ENCODE results near the gene ZC3H13. TPM values are rescaled to one million over a fixed set of nuclear protein-coding genes. Genes with fewer than 3 reads are reported as not detected.

ZC3H13 gene
- total RNA-seq, 4 donors from 2014 or later: 33.6 to 47.8 (median 36.4) TPM

- 100% methylated on average over 4 of the region's 4 CpGs for WGBS
- H3K4me1 ChIP-seq: no peaks in the 10 kb centered on the region
- no peak for DNase-seq (ENCODE audit: extremely low spot score)
- H3K27ac ChIP-seq (replicated peaks in 1 of 4): no peak overlapping the region
- TF ChIP-seq EP300 (IDR thresholded peaks at IDR 0.05) (no peak), POLR2A (IDR thresholded peaks at IDR 0.05; ENCODE audit: low read depth) (no peak), CTCF (IDR thresholded peaks at IDR 0.05) (no peak), POLR2AphosphoS5 (IDR thresholded peaks at IDR 0.05) (no peak)
- intact Hi-C loops (cut with DNase I): no loop called here
- no peaks in the 10 kb centered on the region for H3K9me3 ChIP-seq
- no peak overlapping the region for H3K4me3 ChIP-seq
- H3K27me3 ChIP-seq: no peaks in the 10 kb centered on the region
- peaks cover 0 to 53% (median 20%) of the 10 kb centered on the region in 4 donors for H3K36me3 ChIP-seq
Observed at GRCh38 chr13:46038296-46038695, 14.2 kb downstream of the ZC3H13 start.

DNA sequence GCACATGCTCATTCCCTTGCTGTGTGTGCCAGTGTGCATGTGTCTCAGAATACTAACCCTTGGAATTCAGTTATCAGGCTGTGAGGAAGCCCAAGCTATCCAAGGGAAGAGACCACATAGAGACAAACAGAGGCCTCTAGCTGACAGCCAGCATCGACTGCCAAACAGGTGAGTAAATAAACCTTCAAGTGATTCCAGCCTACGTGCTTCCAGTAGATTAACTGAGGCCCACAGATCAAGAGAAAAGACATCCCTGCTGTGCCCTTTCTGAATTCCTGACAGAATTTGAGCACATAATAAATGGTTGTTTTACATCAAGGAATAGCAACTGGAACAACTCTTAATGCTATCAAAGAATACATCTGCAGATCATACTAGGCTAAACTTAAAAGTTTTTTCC is 17.5 kb downstream of the ZC3H13 start:
- no peak for DNase-seq (ENCODE audit: extremely low spot score)
- TF ChIP-seq POLR2AphosphoS5 (IDR thresholded peaks at IDR 0.05) (no peak), POLR2A (IDR thresholded peaks at IDR 0.05; ENCODE audit: low read depth) (no peak), EP300 (IDR thresholded peaks at IDR 0.05) (no peak), CTCF (IDR thresholded peaks at IDR 0.05) (no peak)
- H3K27me3 ChIP-seq: no peaks in the 10 kb centered on the region
- H3K4me1 ChIP-seq: no peaks in the 10 kb centered on the region
- H3K27ac ChIP-seq (replicated peaks in 1 of 4): no peak overlapping the region
- H3K9me3 ChIP-seq: no peaks in the 10 kb centered on the region
- H3K36me3 ChIP-seq: peaks cover 0 to 36% (median 11%) of the 10 kb centered on the region in 4 donors
- 42% methylated on average over 2 of the region's 2 CpGs for WGBS
- no peak overlapping the region for H3K4me3 ChIP-seq
- intact Hi-C loops (cut with DNase I): no loop called here

DNA sequence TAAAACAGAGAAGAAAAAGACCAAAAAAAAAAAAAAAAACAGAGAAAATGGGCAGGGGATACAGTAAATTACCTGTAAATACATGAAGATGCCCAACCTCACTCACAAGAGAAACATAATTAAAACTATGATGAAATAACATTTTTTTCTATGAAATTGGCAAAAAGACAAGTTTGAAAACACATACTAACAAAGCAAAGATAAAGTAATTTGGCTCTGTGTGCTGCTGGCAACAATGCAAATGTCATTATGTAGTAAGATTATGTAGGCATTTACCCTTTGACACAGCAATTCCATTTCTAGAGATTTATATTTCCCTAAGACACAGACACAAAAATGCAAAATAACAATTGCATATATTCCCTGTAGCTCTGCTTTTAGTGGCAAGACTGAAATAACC is 20.2 kb downstream of the ZC3H13 start:
- Histone ChIP-seq H3K27ac (replicated peaks in 1 of 4) (no peak overlapping the region), H3K36me3 (peaks cover 0 to 12% (median 0%) of the 10 kb centered on the region in 4 donors), H3K27me3 (no peaks in the 10 kb centered on the region), H3K4me3 (no peak overlapping the region), H3K4me1 (no peaks in the 10 kb centered on the region), H3K9me3 (no peaks in the 10 kb centered on the region)
- no peak for TF ChIP-seq POLR2A (IDR thresholded peaks at IDR 0.05; ENCODE audit: low read depth)
- no peak for TF ChIP-seq CTCF (IDR thresholded peaks at IDR 0.05)
- no peak for TF ChIP-seq EP300 (IDR thresholded peaks at IDR 0.05)
- no peak for TF ChIP-seq POLR2AphosphoS5 (IDR thresholded peaks at IDR 0.05)
- intact Hi-C loops (cut with DNase I): no loop called here
- DNase-seq (ENCODE audit: extremely low spot score): no peak

DNA sequence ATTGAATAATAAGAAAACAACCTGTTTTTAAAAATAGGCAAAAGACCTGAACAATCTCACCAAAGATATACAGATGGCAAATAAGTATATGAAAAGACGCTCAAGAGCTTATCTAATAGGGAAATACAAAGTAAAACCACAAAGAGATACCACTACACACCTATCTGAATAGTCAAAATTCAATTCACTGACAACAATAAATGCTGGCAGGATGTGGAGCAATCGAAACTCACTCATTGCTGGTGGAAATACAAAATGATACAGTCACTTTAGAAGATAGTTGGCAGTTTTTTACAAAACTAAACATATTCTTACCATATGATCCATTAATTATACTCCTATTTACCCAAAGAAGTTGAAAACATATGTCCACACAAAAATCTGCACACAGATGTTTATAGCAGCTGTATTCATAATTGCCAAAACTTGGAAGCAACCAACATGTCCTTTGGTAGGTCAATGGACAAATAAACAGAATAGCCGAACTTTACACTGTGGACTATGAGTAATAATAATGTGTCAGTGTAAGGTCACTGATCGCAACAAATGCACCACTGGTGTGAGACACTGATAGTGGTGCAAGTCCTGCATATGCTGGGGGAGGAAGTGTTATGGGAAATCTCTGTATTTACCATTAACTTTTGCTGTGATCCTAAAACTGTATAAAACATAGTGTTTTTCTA is 20.8 kb downstream of the ZC3H13 start:
- H3K4me3 ChIP-seq: no peak overlapping the region
- TF ChIP-seq EP300 (IDR thresholded peaks at IDR 0.05) (no peak), POLR2A (IDR thresholded peaks at IDR 0.05; ENCODE audit: low read depth) (no peak), CTCF (IDR thresholded peaks at IDR 0.05) (no peak), POLR2AphosphoS5 (IDR thresholded peaks at IDR 0.05) (no peak)
- no peak overlapping the region for H3K27ac ChIP-seq (replicated peaks in 1 of 4)
- no peaks in the 10 kb centered on the region for H3K9me3 ChIP-seq
- 98% methylated on average over 4 of the region's 4 CpGs for WGBS
- no peak for DNase-seq (ENCODE audit: extremely low spot score)
- no peaks in the 10 kb centered on the region for H3K27me3 ChIP-seq
- H3K36me3 ChIP-seq: peaks cover 0 to 9% (median 0%) of the 10 kb centered on the region in 4 donors
- no peaks in the 10 kb centered on the region for H3K4me1 ChIP-seq
- intact Hi-C loops (cut with DNase I): no loop called here

GRCh38 chr13:46025157-46025556 is 27.4 kb downstream of the ZC3H13 start:
- 97% methylated on average over 4 of the region's 4 CpGs for WGBS
- H3K4me3 ChIP-seq: no peak overlapping the region
- H3K9me3 ChIP-seq: no peaks in the 10 kb centered on the region
- DNase-seq (ENCODE audit: extremely low spot score): no peak
- H3K27me3 ChIP-seq: no peaks in the 10 kb centered on the region
- H3K27ac ChIP-seq (replicated peaks in 1 of 4): no peak overlapping the region
- peaks cover 0 to 11% (median 3%) of the 10 kb centered on the region in 4 donors for H3K36me3 ChIP-seq
- intact Hi-C loops (cut with DNase I): no loop called here
- H3K4me1 ChIP-seq: peaks cover 0 to 3% (median 0%) of the 10 kb centered on the region in 4 donors
- TF ChIP-seq POLR2A (IDR thresholded peaks at IDR 0.05; ENCODE audit: low read depth): no peak
- TF ChIP-seq EP300 (IDR thresholded peaks at IDR 0.05): no peak
- TF ChIP-seq CTCF (IDR thresholded peaks at IDR 0.05): no peak
- no peak for TF ChIP-seq POLR2AphosphoS5 (IDR thresholded peaks at IDR 0.05)

All from esophagus muscularis mucosa (tissue), 4 donors.